ENCODE data around the gene TTLL5.

DNA sequence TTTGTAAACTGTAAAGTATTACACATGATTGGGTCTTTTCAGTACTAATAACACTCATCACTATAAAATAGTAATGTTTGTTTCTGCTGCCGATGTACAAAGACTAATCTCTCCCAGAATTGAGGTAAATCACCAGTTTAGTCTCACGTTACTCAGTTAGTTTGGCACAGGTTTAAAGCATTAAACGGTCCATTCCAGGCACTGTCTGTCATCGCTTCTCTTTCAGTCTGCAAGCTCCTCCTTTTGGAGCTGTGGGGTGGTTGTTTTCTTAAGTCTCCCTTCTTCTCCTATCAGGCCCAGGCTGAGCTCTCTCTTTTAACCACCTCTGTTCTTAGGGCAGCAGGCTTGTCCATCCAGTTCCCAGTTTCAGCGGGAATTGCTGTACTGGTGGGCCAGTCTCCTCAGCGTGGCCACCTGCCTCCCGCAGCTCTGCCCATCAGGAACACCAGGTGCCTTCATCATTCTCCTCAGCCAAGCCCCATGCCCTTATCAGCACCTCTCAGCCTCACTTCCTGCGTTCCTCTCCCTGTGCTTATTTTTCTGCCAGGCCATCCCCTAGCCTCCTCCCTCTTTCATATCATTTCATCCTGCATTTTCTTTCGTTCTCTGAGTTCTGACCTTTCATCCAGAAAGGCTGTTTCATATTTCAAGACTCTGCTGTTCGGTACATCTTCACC lies 171.7 kb downstream of the TTLL5 start:
- TF ChIP-seq, protein P1, sequence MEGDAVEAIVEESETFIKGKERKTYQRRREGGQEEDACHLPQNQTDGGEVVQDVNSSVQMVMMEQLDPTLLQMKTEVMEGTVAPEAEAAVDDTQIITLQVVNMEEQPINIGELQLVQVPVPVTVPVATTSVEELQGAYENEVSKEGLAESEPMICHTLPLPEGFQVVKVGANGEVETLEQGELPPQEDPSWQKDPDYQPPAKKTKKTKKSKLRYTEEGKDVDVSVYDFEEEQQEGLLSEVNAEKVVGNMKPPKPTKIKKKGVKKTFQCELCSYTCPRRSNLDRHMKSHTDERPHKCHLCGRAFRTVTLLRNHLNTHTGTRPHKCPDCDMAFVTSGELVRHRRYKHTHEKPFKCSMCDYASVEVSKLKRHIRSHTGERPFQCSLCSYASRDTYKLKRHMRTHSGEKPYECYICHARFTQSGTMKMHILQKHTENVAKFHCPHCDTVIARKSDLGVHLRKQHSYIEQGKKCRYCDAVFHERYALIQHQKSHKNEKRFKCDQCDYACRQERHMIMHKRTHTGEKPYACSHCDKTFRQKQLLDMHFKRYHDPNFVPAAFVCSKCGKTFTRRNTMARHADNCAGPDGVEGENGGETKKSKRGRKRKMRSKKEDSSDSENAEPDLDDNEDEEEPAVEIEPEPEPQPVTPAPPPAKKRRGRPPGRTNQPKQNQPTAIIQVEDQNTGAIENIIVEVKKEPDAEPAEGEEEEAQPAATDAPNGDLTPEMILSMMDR (conservative IDR thresholded peaks at IDR 0.05 in 1 of 2, IDR thresholded peaks at IDR 0.05 in 1 of 2; ENCODE audit: low read depth in 1 of 2, low read length in 2 of 2): no peak
- TF ChIP-seq EZH2 (IDR thresholded peaks at IDR 0.05; ENCODE audit: low read length, missing control alignments): no peak
